ENCODE measurements around the gene GRB7. TPM values are rescaled to one million over a fixed set of nuclear protein-coding genes. Genes with fewer than 3 reads are reported as not detected.
"Not testable (repeated sequence)": the region's sequence is repeated elsewhere in the genome, so short reads cannot be mapped to it uniquely, and the experiment has no call there.

Gene GRB7
- total RNA-seq, 1 donor from 2014 or later = 9.0 TPM

DNA sequence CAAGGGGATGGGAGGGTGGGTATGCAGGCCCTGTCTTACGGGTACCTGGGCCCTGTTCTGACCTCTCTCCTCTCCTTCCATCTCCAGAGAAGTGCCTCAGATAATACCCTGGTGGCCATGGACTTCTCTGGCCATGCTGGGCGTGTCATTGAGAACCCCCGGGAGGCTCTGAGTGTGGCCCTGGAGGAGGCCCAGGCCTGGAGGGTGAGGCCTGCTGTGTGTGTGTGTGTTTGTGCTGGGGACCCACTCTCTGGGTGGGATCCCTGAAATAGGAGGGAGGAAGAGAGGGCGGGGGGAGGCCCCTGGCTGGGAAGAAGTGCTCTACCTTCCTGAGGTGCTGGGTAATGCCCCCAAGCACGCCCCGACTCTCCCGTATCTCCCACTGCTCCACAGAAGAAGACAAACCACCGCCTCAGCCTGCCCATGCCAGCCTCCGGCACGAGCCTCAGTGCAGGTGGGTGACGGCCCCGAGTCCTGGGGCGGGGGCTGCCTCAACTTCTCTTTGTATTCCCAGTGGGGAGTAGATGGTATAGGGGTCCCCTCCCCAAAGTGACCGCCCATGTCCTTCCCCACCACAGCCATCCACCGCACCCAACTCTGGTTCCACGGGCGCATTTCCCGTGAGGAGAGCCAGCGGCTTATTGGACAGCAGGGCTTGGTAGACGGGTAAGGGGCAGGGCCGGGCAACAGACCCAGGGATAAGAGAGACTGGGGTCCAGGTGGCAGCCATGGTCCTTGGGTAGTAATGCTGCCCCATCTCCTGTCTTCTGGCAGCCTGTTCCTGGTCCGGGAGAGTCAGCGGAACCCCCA, 7.8 kb downstream of the GRB7 start:
- DNase-seq (ENCODE audit: low read depth) (no peak), FAIRE-seq (no peak)
- H3K36me3 ChIP-seq (ENCODE audit: control insufficient read depth, insufficient read depth, low read length) = peaks cover 32% of the 10 kb centered on the region
- H3K27me3 ChIP-seq (ENCODE audit: control insufficient read depth, insufficient read depth, low read length) = no peaks in the 10 kb centered on the region
- TF ChIP-seq, protein P1, sequence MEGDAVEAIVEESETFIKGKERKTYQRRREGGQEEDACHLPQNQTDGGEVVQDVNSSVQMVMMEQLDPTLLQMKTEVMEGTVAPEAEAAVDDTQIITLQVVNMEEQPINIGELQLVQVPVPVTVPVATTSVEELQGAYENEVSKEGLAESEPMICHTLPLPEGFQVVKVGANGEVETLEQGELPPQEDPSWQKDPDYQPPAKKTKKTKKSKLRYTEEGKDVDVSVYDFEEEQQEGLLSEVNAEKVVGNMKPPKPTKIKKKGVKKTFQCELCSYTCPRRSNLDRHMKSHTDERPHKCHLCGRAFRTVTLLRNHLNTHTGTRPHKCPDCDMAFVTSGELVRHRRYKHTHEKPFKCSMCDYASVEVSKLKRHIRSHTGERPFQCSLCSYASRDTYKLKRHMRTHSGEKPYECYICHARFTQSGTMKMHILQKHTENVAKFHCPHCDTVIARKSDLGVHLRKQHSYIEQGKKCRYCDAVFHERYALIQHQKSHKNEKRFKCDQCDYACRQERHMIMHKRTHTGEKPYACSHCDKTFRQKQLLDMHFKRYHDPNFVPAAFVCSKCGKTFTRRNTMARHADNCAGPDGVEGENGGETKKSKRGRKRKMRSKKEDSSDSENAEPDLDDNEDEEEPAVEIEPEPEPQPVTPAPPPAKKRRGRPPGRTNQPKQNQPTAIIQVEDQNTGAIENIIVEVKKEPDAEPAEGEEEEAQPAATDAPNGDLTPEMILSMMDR (IDR thresholded peaks at IDR 0.05; ENCODE audit: insufficient read depth, low read length, severe bottlenecking) = no peak
- no peak overlapping the region for H3K4me3 ChIP-seq (ENCODE audit: low read depth, low read length)

DNA sequence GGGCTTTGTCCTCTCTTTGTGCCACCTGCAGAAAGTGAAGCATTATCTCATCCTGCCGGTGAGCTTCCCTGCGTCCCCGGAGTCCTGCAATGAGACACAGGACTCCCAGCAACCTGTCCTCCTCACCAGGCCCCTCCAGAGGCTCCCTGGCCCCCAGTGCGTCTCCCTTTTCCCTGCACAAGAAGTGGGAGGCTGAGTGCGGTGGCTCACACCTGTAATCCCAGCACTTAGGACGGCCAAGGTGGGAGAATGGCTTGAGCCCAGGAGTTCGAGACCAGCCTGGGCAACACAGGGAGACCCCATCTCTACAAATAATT, 8.4 kb downstream of the GRB7 start:
- Histone ChIP-seq H3K4me3 (ENCODE audit: low read depth, low read length) (no peak overlapping the region), H3K27me3 (ENCODE audit: control insufficient read depth, insufficient read depth, low read length) (no peaks in the 10 kb centered on the region), H3K36me3 (ENCODE audit: control insufficient read depth, insufficient read depth, low read length) (peaks cover 32% of the 10 kb centered on the region)
- FAIRE-seq = no peak
- TF ChIP-seq, protein P1 (IDR thresholded peaks at IDR 0.05; ENCODE audit: insufficient read depth, low read length, severe bottlenecking) = no peak
- no peak for DNase-seq (ENCODE audit: low read depth)

GRCh38 chr17:39747745-39748144, 10.0 kb downstream of the GRB7 start:
- Histone ChIP-seq H3K27me3 (ENCODE audit: control insufficient read depth, insufficient read depth, low read length) (no peaks in the 10 kb centered on the region), H3K4me3 (ENCODE audit: low read depth, low read length) (no peak overlapping the region), H3K36me3 (ENCODE audit: control insufficient read depth, insufficient read depth, low read length) (peaks cover 29% of the 10 kb centered on the region)
- FAIRE-seq (no peak), DNase-seq (ENCODE audit: low read depth) (no peak)
- TF ChIP-seq, protein P1 (IDR thresholded peaks at IDR 0.05; ENCODE audit: insufficient read depth, low read length, severe bottlenecking) = no peak

DNA sequence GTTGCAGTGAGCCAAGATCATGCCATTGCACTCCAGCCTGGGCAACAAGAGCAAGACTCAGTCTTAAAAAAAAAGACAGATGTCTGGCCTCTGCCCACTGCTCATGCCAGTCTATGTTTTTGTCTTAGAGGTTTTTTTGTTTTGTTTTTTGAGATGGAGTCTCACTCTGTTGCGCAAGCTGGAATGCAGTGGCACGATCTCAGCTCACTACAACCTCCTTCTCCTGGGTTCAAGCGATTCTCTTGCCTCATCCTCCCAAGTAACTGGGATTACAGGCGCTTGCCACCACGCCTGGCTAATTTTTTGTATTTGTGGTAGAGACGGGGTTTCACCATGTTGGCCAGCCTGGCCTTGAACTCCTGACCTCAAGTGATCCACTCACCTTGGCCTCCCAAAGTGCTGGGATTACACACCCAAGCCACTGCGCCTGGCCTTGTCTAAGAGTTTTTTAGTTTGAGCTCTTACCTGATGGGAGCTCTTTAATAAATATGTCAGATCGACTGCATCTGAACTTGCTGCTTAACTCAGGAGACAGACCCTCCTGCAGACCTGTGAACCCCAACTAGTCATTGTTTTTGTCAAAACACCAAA, 10.8 kb downstream of the GRB7 start:
- H3K4me3 ChIP-seq (ENCODE audit: low read depth, low read length); H3K27me3 ChIP-seq (ENCODE audit: control insufficient read depth, insufficient read depth, low read length); FAIRE-seq; DNase-seq (ENCODE audit: low read depth): not testable (repeated sequence)
- peaks cover 25% of the 10 kb centered on the region for H3K36me3 ChIP-seq (ENCODE audit: control insufficient read depth, insufficient read depth, low read length)

GRCh38 chr17:39750131-39751015, 12.6 kb downstream of the GRB7 start:
- peak; percentile 41 for DNase-seq (ENCODE audit: low read depth)
- Histone ChIP-seq H3K4me3 (ENCODE audit: low read depth, low read length) (no peak overlapping the region), H3K27me3 (ENCODE audit: control insufficient read depth, insufficient read depth, low read length) (no peaks in the 10 kb centered on the region), H3K36me3 (ENCODE audit: control insufficient read depth, insufficient read depth, low read length) (peaks cover 9% of the 10 kb centered on the region)
- TF ChIP-seq, protein P1 (IDR thresholded peaks at IDR 0.05; ENCODE audit: insufficient read depth, low read length, severe bottlenecking) = no peak
- FAIRE-seq = no peak

DNA sequence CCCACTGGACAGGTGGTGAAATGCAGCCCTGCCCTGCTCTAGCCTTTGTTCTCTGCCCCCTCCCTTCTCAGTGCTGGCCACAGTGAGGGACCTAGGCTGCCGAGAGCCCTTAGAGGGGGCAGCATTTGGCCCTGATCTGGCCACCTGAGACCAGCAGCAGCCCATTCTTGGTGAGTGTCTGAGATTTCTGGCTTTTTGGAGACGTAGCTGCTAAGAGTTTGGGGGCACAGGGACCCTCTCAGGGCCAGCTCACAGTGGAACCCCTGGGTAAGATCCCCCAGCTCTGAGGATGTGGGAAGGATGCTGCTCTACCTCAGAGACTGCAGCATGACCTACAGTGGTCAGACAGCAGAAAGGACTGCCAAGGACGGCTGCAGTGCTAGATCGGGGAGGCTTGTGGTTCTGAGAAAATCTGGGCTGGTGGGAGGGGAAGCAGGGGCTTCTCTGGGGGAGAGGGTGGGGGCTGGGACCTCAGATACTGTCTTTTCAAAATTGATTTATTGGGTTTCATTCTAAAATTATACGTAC, 13.3 kb downstream of the GRB7 start:
- TF ChIP-seq, protein P1 (IDR thresholded peaks at IDR 0.05; ENCODE audit: insufficient read depth, low read length, severe bottlenecking) = no peak
- no peak for DNase-seq (ENCODE audit: low read depth)
- no peak overlapping the region for H3K4me3 ChIP-seq (ENCODE audit: low read depth, low read length)
- H3K36me3 ChIP-seq (ENCODE audit: control insufficient read depth, insufficient read depth, low read length) = peaks cover 2% of the 10 kb centered on the region
- no peaks in the 10 kb centered on the region for H3K27me3 ChIP-seq (ENCODE audit: control insufficient read depth, insufficient read depth, low read length)
- no peak for FAIRE-seq
